HUES48 (cell line): ENCODE measurements around the gene PCYOX1L.
A peak's percentile ranks its signal among the peaks of the same experiment; 100 is the strongest.

Experiments
- H3K27ac ChIP-seq: one replicate; pipeline ENCODE4 v1.7.0; 2013; ENCODE audit warnings: low read depth, low read length, inconsistent platforms
- H3K27me3 ChIP-seq: 2 replicates; pipeline ENCODE4 v1.6.1; 2013; ENCODE audit warnings: mild to moderate bottlenecking, low read length; ENCODE audit not compliant: control insufficient read depth, insufficient read depth
- H3K36me3 ChIP-seq: 2 replicates; pipeline ENCODE4 v1.6.1; 2013; ENCODE audit warnings: low read length; ENCODE audit not compliant: control insufficient read depth, insufficient read depth
- H3K4me1 ChIP-seq: 2 replicates; pipeline ENCODE4 v1.6.1; 2013; ENCODE audit warnings: mild to moderate bottlenecking, low read length; ENCODE audit not compliant: control insufficient read depth, insufficient read depth
- H3K4me3 ChIP-seq: 2 replicates; pipeline ENCODE4 v1.5.1; 2013; ENCODE audit warnings: mild to moderate bottlenecking, low read depth, low read length
- H3K9ac ChIP-seq: 2 replicates; pipeline ENCODE4 v1.6.1; 2013; ENCODE audit warnings: mild to moderate bottlenecking, low read depth, low read length, moderate library complexity
- H3K9me3 ChIP-seq: 2 replicates; pipeline ENCODE4 v1.6.1; 2013; ENCODE audit warnings: low read length; ENCODE audit not compliant: control insufficient read depth, insufficient read depth

PCYOX1L gene

DNA sequence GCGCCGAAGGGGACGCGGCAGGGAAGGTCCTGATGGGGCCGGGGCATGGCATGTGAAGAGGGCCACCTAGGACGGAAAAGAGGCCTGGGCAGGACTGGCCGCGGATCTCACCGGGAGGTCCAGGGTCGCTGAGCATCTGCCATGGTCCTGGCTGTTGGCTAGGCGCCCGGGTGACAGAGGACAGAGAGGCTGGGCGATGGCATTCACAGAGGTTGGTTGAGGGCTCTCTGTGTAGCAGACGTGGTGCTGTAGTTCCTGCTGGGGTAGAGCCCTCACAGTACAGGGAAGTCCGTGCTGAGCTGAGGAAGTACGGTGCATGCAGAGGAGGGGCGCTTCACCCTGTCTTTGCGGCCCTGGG lies 427 bp downstream of the PCYOX1L start:
- Histone ChIP-seq H3K9me3 (no peaks in the 10 kb centered on the region), H3K4me3 (peak overlapping the region; percentile 87), H3K9ac (peak overlapping the region; percentile 26), H3K4me1 (no peaks in the 10 kb centered on the region), H3K27me3 (no peaks in the 10 kb centered on the region), H3K36me3 (peaks cover 23% of the 10 kb centered on the region), H3K27ac (peak overlapping the region; percentile 5)

GRCh38 chr5:149358868-149359495 lies 1.1 kb downstream of the PCYOX1L start:
- H3K27ac ChIP-seq = no peak overlapping the region
- no peak overlapping the region for H3K9ac ChIP-seq
- H3K9me3 ChIP-seq = no peaks in the 10 kb centered on the region
- peaks cover 15% of the 10 kb centered on the region for H3K36me3 ChIP-seq
- H3K4me1 ChIP-seq = no peaks in the 10 kb centered on the region
- H3K4me3 ChIP-seq = peak overlapping the region; percentile 87; the same call in 1 of the 2 replicates
- H3K27me3 ChIP-seq = no peaks in the 10 kb centered on the region

DNA sequence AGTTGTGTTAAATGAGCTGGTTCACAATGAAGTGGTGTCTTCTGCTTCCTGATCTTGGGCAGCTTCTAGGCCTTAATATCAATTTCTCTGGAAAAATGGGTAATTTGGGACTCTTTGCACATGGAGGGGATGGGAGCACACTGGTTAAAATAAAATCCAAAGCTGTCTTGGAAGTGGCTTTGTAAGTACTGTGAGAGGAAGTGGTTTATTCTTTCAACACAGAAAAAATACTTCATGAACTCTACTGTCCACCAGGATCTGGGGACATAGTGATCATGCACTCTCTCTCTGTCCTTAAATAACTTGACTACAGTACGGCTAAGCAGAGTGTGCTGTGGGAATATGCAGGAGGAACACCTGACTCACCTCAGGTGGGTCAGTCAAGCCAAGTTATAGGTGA lies 2.4 kb downstream of the PCYOX1L start:
- Histone ChIP-seq H3K4me1 (no peaks in the 10 kb centered on the region), H3K27ac (no peak overlapping the region)

GRCh38 chr5:149362541-149362940 lies 4.7 kb downstream of the PCYOX1L start:
- no peak overlapping the region for H3K4me3 ChIP-seq
- no peak overlapping the region for H3K9ac ChIP-seq
- no peak overlapping the region for H3K27ac ChIP-seq
- H3K36me3 ChIP-seq = no peaks in the 10 kb centered on the region
- no peaks in the 10 kb centered on the region for H3K27me3 ChIP-seq
- no peaks in the 10 kb centered on the region for H3K4me1 ChIP-seq
- H3K9me3 ChIP-seq = no peaks in the 10 kb centered on the region

More for the DNA sequence above, 2.4 kb downstream of the PCYOX1L start:
- Histone ChIP-seq H3K9ac (no peak overlapping the region), H3K27me3 (no peaks in the 10 kb centered on the region), H3K9me3 (no peaks in the 10 kb centered on the region), H3K4me3 (no peak overlapping the region), H3K36me3 (peaks cover 6% of the 10 kb centered on the region; the same call in 1 of the 2 replicates)

GRCh38 chr5:149363358-149363757 lies 5.5 kb downstream of the PCYOX1L start:
- no peak overlapping the region for H3K27ac ChIP-seq
- no peak overlapping the region for H3K9ac ChIP-seq
- H3K4me3 ChIP-seq = no peak overlapping the region
- 0 out of 2 replicates have a peak, but pooled peaks cover 2% of the 10 kb centered on the region for H3K36me3 ChIP-seq
- H3K4me1 ChIP-seq = no peaks in the 10 kb centered on the region
- no peaks in the 10 kb centered on the region for H3K9me3 ChIP-seq
- no peaks in the 10 kb centered on the region for H3K27me3 ChIP-seq

- H3K4me1 ChIP-seq = no peaks in the 10 kb centered on the region
- 0 out of 2 replicates have a peak, but pooled peaks cover 4% of the 10 kb centered on the region for H3K36me3 ChIP-seq
- H3K27me3 ChIP-seq = no peaks in the 10 kb centered on the region
- H3K27ac ChIP-seq = no peak overlapping the region
- no peak overlapping the region for H3K9ac ChIP-seq
- H3K4me3 ChIP-seq = no peak overlapping the region
- no peaks in the 10 kb centered on the region for H3K9me3 ChIP-seq
Measured at GRCh38 chr5:149363936-149364335, 6.1 kb downstream of the PCYOX1L start.

- Histone ChIP-seq H3K27me3 (no peaks in the 10 kb centered on the region), H3K9ac (no peak overlapping the region), H3K27ac (no peak overlapping the region), H3K36me3 (0 out of 2 replicates have a peak, but pooled peaks cover 4% of the 10 kb centered on the region), H3K9me3 (no peaks in the 10 kb centered on the region), H3K4me3 (no peak overlapping the region), H3K4me1 (no peaks in the 10 kb centered on the region)
Measured at GRCh38 chr5:149364719-149365118, 6.9 kb downstream of the PCYOX1L start.

GRCh38 chr5:149365418-149365817 lies 7.6 kb downstream of the PCYOX1L start:
- no peak overlapping the region for H3K4me3 ChIP-seq
- no peak overlapping the region for H3K27ac ChIP-seq
- H3K9ac ChIP-seq = no peak overlapping the region
- H3K36me3 ChIP-seq = 0 out of 2 replicates have a peak, but pooled peaks cover 4% of the 10 kb centered on the region
- H3K4me1 ChIP-seq = no peaks in the 10 kb centered on the region
- no peaks in the 10 kb centered on the region for H3K27me3 ChIP-seq
- no peaks in the 10 kb centered on the region for H3K9me3 ChIP-seq

DNA sequence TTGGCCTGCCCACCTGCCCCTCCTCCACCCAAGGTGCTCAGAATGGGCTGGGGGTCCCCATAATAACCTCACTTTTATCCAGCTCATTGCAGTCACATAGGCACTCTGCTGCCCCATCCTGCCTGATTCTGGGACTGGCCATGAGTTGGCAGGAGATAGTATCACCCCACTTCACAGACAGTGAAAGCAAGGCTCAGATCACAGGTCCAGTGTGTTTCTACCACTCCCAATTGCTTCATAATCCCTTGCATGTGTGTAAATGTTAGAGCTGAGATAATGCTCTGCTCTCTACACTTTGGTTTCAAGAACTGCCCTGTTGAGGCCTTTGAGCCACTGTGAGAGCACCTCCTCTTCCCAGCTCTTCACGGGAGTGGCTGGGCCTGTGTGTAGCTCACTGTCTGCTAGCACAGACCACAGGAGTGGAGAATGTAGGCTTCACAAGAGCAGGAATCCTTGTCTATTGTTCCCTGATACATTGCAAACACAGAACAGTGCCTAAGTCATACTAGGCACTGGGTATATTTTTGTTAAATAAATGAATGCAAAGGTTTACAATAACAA lies 8.4 kb downstream of the PCYOX1L start:
- Histone ChIP-seq H3K4me1 (no peaks in the 10 kb centered on the region), H3K27me3 (no peaks in the 10 kb centered on the region), H3K4me3 (no peak overlapping the region), H3K27ac (no peak overlapping the region), H3K9me3 (no peaks in the 10 kb centered on the region), H3K9ac (no peak overlapping the region), H3K36me3 (0 out of 2 replicates have a peak, but pooled peaks cover 4% of the 10 kb centered on the region)

GRCh38 chr5:149367249-149367971 lies 9.6 kb downstream of the PCYOX1L start:
- H3K4me1 ChIP-seq = no peaks in the 10 kb centered on the region
- no peaks in the 10 kb centered on the region for H3K27me3 ChIP-seq
- no peak overlapping the region for H3K9ac ChIP-seq
- no peaks in the 10 kb centered on the region for H3K9me3 ChIP-seq
- 0 out of 2 replicates have a peak, but pooled peaks cover 4% of the 10 kb centered on the region for H3K36me3 ChIP-seq
- H3K27ac ChIP-seq = no peak overlapping the region
- H3K4me3 ChIP-seq = no peak overlapping the region
